ENCODE measurements around the gene HOXD3.

Gene HOXD3

DNA sequence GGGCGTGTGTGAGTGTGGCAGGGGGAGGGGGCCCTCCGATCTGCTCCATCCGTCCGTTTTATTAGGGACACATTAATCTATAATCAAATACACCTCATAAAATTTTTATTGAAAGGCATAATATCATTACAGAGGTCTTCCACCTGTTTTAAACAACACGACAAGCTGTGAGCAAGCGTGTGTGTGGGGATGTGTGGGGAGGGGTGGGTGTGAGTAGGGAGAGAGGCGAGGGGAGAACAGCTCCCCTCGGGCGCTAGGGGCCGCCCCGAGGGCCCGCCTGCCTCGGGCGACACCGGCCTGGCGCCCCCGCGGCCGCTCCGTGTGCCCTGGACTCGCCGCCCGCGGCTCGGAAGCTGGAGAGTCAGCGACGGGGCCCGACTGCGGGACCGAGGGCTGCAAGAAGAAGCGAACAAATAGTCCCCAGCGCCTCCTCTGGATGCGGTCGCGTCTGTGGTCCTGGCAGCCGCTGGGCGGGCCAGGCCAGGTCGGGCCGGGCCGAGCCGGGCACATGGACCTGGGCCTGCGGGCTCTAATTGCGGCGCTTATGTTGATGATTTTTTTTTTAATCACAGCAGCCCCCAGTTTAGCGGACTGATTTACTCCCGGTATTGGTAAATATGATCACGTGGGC, 34.9 kb upstream of the HOXD3 start:
- H3K27ac ChIP-seq (ENCODE audit: low read length), result no peak overlapping the region
- no peak overlapping the region for H3K4me2 ChIP-seq (ENCODE audit: low read depth, low read length)
- H3K9me3 ChIP-seq (replicated peaks; ENCODE audit: insufficient read depth, low read length), result no peaks in the 10 kb centered on the region
- H2AFZ ChIP-seq (ENCODE audit: low read length), result no peak overlapping the region
- no peak overlapping the region for H3K9ac ChIP-seq (ENCODE audit: low read length)
- TF ChIP-seq CTCF (IDR thresholded peaks at IDR 0.05; ENCODE audit: low read length), result no peak
- no peak for DNase-seq
- no peaks in the 10 kb centered on the region for H4K20me1 ChIP-seq (ENCODE audit: insufficient read depth, low read length)
- H3K36me3 ChIP-seq (replicated peaks; ENCODE audit: insufficient read depth, low read length), result no peaks in the 10 kb centered on the region
- no peak overlapping the region for H3K4me3 ChIP-seq (ENCODE audit: low read length)
- no peaks in the 10 kb centered on the region for H3K79me2 ChIP-seq (ENCODE audit: low read length)
- H3F3A ChIP-seq (ENCODE audit: insufficient read depth, low read length), result no peaks in the 10 kb centered on the region
- no peaks in the 10 kb centered on the region for H3K9me2 ChIP-seq (replicated peaks; ENCODE audit: insufficient read depth, low read length)
- peaks cover 30% of the 10 kb centered on the region for H3K27me3 ChIP-seq (replicated peaks; ENCODE audit: insufficient read depth, low read length)
- H3K4me1 ChIP-seq (ENCODE audit: low read length), result no peaks in the 10 kb centered on the region

GRCh38 chr2:176122683-176123410, 34.3 kb upstream of the HOXD3 start, which contains the start of gene HOXD9:
TSS of gene HOXD9 (plus strand) at chr2:176122719. CDS start at chr2:176122769, 50 bp downstream.
- H3K27ac ChIP-seq (ENCODE audit: low read length), result no peak within 1 kb of the TSS
- H3K4me2 ChIP-seq (ENCODE audit: low read depth, low read length), result no peak within 1 kb of the TSS

GRCh38 chr2:176123411-176124109, 33.5 kb upstream of the HOXD3 start:
- H3K27ac ChIP-seq (ENCODE audit: low read length), result no peak overlapping the region

More at GRCh38 chr2:176122683-176123410, 34.3 kb upstream of the HOXD3 start, which contains the start of gene HOXD9:
- TF ChIP-seq EZH2phosphoT487 (IDR thresholded peaks at IDR 0.05; ENCODE audit: low read length) (no peak), CTCF (IDR thresholded peaks at IDR 0.05; ENCODE audit: low read length) (no peak), EZH2 (optimal IDR thresholded peaks at IDR 0.05; ENCODE audit: low read depth, low read length) (no peak)
- Histone ChIP-seq H4K20me1 (ENCODE audit: insufficient read depth, low read length) (no peaks in the 10 kb centered on the region), H3F3A (ENCODE audit: insufficient read depth, low read length) (no peaks in the 10 kb centered on the region), H2AFZ (ENCODE audit: low read length) (no peak within 1 kb of the TSS), H3K9ac (ENCODE audit: low read length) (no peak within 1 kb of the TSS), H3K9me3 (replicated peaks; ENCODE audit: insufficient read depth, low read length) (no peaks in the 10 kb centered on the region), H3K36me3 (replicated peaks; ENCODE audit: insufficient read depth, low read length) (no peaks in the 10 kb centered on the region), H3K27me3 (replicated peaks; ENCODE audit: insufficient read depth, low read length) (peaks cover 29% of the 10 kb centered on the region), H3K4me3 (ENCODE audit: low read length) (no peak within 1 kb of the TSS), H3K79me2 (ENCODE audit: low read length) (no peaks in the 10 kb centered on the region), H3K9me2 (replicated peaks; ENCODE audit: insufficient read depth, low read length) (no peaks in the 10 kb centered on the region), H3K4me1 (ENCODE audit: low read length) (no peaks in the 10 kb centered on the region)
- DNase-seq, result no peak

More at GRCh38 chr2:176123411-176124109, 33.5 kb upstream of the HOXD3 start:
- Histone ChIP-seq H3K4me2 (ENCODE audit: low read depth, low read length) (no peak overlapping the region), H3K9me2 (replicated peaks; ENCODE audit: insufficient read depth, low read length) (no peaks in the 10 kb centered on the region), H3K4me3 (ENCODE audit: low read length) (no peak overlapping the region), H2AFZ (ENCODE audit: low read length) (no peak overlapping the region), H3F3A (ENCODE audit: insufficient read depth, low read length) (no peaks in the 10 kb centered on the region), H3K4me1 (ENCODE audit: low read length) (no peaks in the 10 kb centered on the region), H4K20me1 (ENCODE audit: insufficient read depth, low read length) (no peaks in the 10 kb centered on the region), H3K36me3 (replicated peaks; ENCODE audit: insufficient read depth, low read length) (no peaks in the 10 kb centered on the region), H3K9me3 (replicated peaks; ENCODE audit: insufficient read depth, low read length) (no peaks in the 10 kb centered on the region), H3K79me2 (ENCODE audit: low read length) (no peaks in the 10 kb centered on the region), H3K27me3 (replicated peaks; ENCODE audit: insufficient read depth, low read length) (peaks cover 34% of the 10 kb centered on the region), H3K9ac (ENCODE audit: low read length) (no peak overlapping the region)
- DNase-seq, result no peak
- TF ChIP-seq CTCF (IDR thresholded peaks at IDR 0.05; ENCODE audit: low read length) (no peak), EZH2phosphoT487 (IDR thresholded peaks at IDR 0.05; ENCODE audit: low read length) (no peak), EZH2 (optimal IDR thresholded peaks at IDR 0.05; ENCODE audit: low read depth, low read length) (no peak)
